ENCODE data around the gene KIF26A. TPM values are rescaled to one million over a fixed set of nuclear protein-coding genes. Genes with fewer than 3 reads are reported as not detected.

Gene KIF26A
- total and polyA plus RNA-seq, 2 donors (not counting 1 experiment from before 2014, with no cell fraction given), result 0.15 TPM; not detected in 1

- TF ChIP-seq EZH2 (IDR thresholded peaks at IDR 0.05; ENCODE audit: borderline replicate concordance, insufficient read depth, low read depth, low read length, poor library complexity, severe bottlenecking) (no peak), CTCF (IDR thresholded peaks at IDR 0.05) (no peak)
These were observed 73.4 kb downstream of the KIF26A start for GRCh38 chr14:104211741-104212140.

GRCh38 chr14:104212206-104213095 is 74.1 kb downstream of the KIF26A start:
- DNase-seq, result no peak
- no peak overlapping the region for H3K4me2 ChIP-seq (replicated peaks; ENCODE audit: low read depth, low read length, poor library complexity, severe bottlenecking)
- ATAC-seq (ENCODE audit: low read depth), result no peak
- H3K4me1 Mint-ChIP-seq, result no peaks in the 10 kb centered on the region
- WGBS (ENCODE audit: insufficient coverage), result 90% methylated on average over 27 of the region's 27 CpGs
- no peak overlapping the region for H2AFZ ChIP-seq (ENCODE audit: insufficient read depth, low read depth, low read length, poor library complexity, severe bottlenecking)
- no peak overlapping the region for H3K9ac ChIP-seq (ENCODE audit: low read length)
- H3K27ac ChIP-seq (ENCODE audit: low read length in 2 of 2), result no peak overlapping the region
- peaks cover 0 to 2% (median 0%) of the 10 kb centered on the region in 4 experiments for H3K27me3 ChIP-seq (replicated peaks in 1 of 4; ENCODE audit: control extremely low read depth in 1 of 4, control insufficient read depth in 3 of 4, insufficient read depth in 4 of 4, low read length in 3 of 4)
- POLR2A ChIA-PET, result no interaction called here
- TF ChIP-seq EZH2 (IDR thresholded peaks at IDR 0.05; ENCODE audit: borderline replicate concordance, insufficient read depth, low read depth, low read length, poor library complexity, severe bottlenecking), result no peak
- TF ChIP-seq CTCF (IDR thresholded peaks at IDR 0.05), result no peak
- H3K27me3 Mint-ChIP-seq, result peaks cover 10% of the 10 kb centered on the region
- no peak overlapping the region for H3K4me3 Mint-ChIP-seq
- H3K9me3 Mint-ChIP-seq (ENCODE audit: insufficient read depth), result no peaks in the 10 kb centered on the region
- intact Hi-C loops (cut with micrococcal nuclease), result no loop called here
- no peaks in the 10 kb centered on the region for H3K79me2 ChIP-seq (ENCODE audit: control insufficient read depth, insufficient read depth, low read length)
- peaks cover 0 to 8% (median 0%) of the 10 kb centered on the region in 3 donors for H3K9me3 ChIP-seq (ENCODE audit: control extremely low read depth in 1 of 3, control insufficient read depth in 2 of 3, insufficient read depth in 1 of 3, low read length in 2 of 3)
- no peak overlapping the region for H3K27ac Mint-ChIP-seq
- no peaks in the 10 kb centered on the region for H3K36me3 ChIP-seq (replicated peaks in 1 of 2; ENCODE audit: control extremely low read depth in 1 of 2, control insufficient read depth in 1 of 2, extremely low read depth in 1 of 2, insufficient read depth in 2 of 2, low read length in 1 of 2)
- CTCF ChIA-PET, result no interaction called here
- no peak overlapping the region for H3K4me3 ChIP-seq (ENCODE audit: control extremely low read depth in 1 of 5, extremely low read depth in 1 of 5, insufficient read depth in 1 of 5, low read depth in 2 of 5, low read length in 4 of 5)
- no peaks in the 10 kb centered on the region for H4K20me1 ChIP-seq (ENCODE audit: control insufficient read depth, insufficient read depth, low read length, poor library complexity, severe bottlenecking)
- no peaks in the 10 kb centered on the region for H3K4me1 ChIP-seq (ENCODE audit: control insufficient read depth in 2 of 2, insufficient read depth in 2 of 2, low read length in 2 of 2)

More at GRCh38 chr14:104211741-104212140, 73.4 kb downstream of the KIF26A start:
- ChIA-PET POLR2A (no interaction called here), CTCF (no interaction called here)
- H3K4me2 ChIP-seq (replicated peaks; ENCODE audit: low read depth, low read length, poor library complexity, severe bottlenecking), result no peak overlapping the region
- no peaks in the 10 kb centered on the region for H3K4me1 Mint-ChIP-seq
- no peak overlapping the region for H3K9ac ChIP-seq (ENCODE audit: low read length)
- H3K36me3 ChIP-seq (replicated peaks in 1 of 2; ENCODE audit: control extremely low read depth in 1 of 2, control insufficient read depth in 1 of 2, extremely low read depth in 1 of 2, insufficient read depth in 2 of 2, low read length in 1 of 2), result no peaks in the 10 kb centered on the region
- H4K20me1 ChIP-seq (ENCODE audit: control insufficient read depth, insufficient read depth, low read length, poor library complexity, severe bottlenecking), result no peaks in the 10 kb centered on the region
- H3K27me3 ChIP-seq (replicated peaks in 1 of 4; ENCODE audit: control extremely low read depth in 1 of 4, control insufficient read depth in 3 of 4, insufficient read depth in 4 of 4, low read length in 3 of 4), result peaks cover 0 to 2% (median 0%) of the 10 kb centered on the region in 4 experiments
- H3K9me3 Mint-ChIP-seq (ENCODE audit: insufficient read depth), result no peaks in the 10 kb centered on the region
- 94% methylated on average over 9 of the region's 9 CpGs for WGBS (ENCODE audit: insufficient coverage)
- ATAC-seq (ENCODE audit: low read depth), result no peak
- peaks cover 10% of the 10 kb centered on the region for H3K27me3 Mint-ChIP-seq
- H3K9me3 ChIP-seq (ENCODE audit: control extremely low read depth in 1 of 3, control insufficient read depth in 2 of 3, insufficient read depth in 1 of 3, low read length in 2 of 3), result peaks cover 0 to 8% (median 0%) of the 10 kb centered on the region in 3 donors
- H3K27ac ChIP-seq (ENCODE audit: low read length in 2 of 2), result no peak overlapping the region
- no peaks in the 10 kb centered on the region for H3K4me1 ChIP-seq (ENCODE audit: control insufficient read depth in 2 of 2, insufficient read depth in 2 of 2, low read length in 2 of 2)
- intact Hi-C loops (cut with micrococcal nuclease), result no loop called here
- H2AFZ ChIP-seq (ENCODE audit: insufficient read depth, low read depth, low read length, poor library complexity, severe bottlenecking), result no peak overlapping the region
- H3K4me3 ChIP-seq (ENCODE audit: control extremely low read depth in 1 of 5, extremely low read depth in 1 of 5, insufficient read depth in 1 of 5, low read depth in 2 of 5, low read length in 4 of 5), result no peak overlapping the region
- no peak overlapping the region for H3K4me3 Mint-ChIP-seq
- no peak for DNase-seq
- no peak overlapping the region for H3K27ac Mint-ChIP-seq
- no peaks in the 10 kb centered on the region for H3K79me2 ChIP-seq (ENCODE audit: control insufficient read depth, insufficient read depth, low read length)
